Measurements from ENCODE around the gene ALOX12B.
"Not testable (repeated sequence)": the region's sequence is repeated elsewhere in the genome, so short reads cannot be mapped to it uniquely, and the experiment has no call there.

The ALOX12B gene

DNA sequence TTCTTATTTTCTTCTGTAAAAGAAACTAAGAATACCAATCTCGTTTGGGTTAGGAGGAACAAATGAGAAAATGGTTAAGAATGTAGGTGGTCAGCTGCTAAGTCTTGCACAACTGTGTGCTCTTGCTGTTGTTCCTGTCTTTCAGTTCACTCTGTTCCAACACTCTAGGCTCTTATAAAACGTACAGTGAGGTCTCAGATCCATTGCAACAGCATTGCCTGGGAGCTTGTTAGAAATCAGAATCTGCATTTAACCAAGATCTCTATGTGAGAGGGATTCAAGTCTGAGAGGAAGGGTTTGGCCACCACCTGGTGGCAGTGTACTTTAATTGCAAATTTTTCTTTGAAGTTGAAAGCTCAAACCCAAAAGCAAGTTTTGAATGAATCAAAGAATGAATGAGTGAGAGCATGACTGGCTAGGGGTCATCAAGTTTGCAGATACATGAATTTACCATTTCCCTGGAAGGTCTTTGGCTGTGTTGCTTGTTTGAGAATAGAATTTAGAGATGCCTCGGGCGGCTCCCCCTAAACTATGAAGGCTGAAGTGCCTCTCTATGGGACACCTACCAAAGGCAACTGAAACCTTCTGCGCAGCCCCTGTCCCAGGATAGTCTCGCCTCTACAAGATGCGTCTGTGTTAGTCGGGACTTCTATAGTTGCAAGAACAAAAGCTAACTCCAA, 46.1 kb downstream of the ALOX12B start:
- no peak for DNase-seq

DNA sequence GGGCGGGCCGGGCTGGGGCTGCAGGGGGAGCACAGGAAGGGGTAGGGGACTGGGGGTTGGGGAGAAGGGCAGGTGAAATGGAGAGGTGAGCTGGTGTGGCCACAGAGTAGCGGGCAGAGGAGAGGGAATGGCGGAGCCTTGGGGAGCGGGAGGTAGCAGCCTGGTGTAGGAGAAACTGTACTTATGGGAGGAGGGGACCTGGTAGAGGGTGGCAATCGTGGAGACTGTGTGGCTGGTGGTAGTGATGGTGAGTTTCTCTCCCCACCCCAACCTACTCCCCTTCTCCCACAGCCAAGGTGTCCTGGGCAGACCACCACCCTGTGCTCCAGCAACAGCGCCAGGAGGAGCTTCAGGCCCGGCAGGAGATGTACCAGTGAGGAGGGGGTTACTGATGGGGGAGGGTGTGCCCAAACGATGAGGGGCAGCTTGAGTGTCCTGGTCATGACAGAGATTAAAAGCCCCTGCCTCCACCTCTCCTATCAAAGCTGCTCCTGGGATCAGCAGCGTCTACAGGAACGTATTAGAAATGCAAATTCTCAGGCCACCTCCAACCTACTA, 47.8 kb downstream of the ALOX12B start:
- DNase-seq = no peak

DNA sequence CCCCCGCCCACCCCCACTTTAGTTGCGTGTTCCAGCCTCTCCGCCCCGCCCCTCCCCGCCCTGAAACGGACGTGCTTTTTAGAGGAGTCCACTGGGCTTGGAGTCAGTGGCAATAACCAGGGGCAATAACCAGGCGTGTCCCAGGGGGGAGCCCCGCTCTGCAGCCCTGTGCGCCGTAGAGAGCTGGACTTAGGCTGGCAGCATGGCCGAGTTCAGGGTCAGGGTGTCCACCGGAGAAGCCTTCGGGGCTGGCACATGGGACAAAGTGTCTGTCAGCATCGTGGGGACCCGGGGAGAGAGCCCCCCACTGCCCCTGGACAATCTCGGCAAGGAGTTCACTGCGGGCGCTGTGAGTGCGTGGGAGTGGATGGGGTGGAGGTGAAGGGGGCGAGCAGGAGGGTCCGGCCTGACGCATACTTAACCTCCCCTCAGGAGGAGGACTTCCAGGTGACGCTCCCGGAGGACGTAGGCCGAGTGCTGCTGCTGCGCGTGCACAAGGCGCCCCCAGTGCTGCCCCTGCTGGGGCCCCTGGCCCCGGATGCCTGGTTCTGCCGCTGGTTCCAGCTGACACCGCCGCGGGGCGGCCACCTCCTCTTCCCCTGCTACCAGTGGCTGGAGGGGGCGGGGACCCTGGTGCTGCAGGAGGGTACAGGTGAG, 48.4 kb downstream of the ALOX12B start, which contains the start of gene ALOX15B:
ALOX15B (plus strand) TSS at position 106 of the 657 bp plus-strand sequence; CDS start at position 203, 97 bp downstream.
- DNase-seq = no peak

DNA sequence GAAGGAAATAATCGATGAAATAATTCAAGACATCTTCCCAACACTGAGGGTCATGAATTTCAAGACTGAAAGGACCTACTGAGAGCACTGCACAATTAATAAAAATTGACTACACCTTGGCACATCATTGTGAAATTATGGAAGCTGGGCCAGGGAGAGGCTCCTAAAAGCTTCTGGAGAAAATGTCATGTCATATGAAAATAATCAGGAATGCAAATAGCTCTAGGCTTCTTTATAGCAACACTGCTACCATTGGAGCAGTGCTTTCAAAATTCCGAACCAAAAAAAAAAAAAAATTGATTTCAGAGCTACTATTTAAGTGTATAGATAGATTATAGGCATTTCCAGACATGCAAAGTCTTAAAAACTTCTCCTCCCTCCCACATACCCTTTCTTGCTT, 55.1 kb downstream of the ALOX12B start:
- DNase-seq = no peak

DNA sequence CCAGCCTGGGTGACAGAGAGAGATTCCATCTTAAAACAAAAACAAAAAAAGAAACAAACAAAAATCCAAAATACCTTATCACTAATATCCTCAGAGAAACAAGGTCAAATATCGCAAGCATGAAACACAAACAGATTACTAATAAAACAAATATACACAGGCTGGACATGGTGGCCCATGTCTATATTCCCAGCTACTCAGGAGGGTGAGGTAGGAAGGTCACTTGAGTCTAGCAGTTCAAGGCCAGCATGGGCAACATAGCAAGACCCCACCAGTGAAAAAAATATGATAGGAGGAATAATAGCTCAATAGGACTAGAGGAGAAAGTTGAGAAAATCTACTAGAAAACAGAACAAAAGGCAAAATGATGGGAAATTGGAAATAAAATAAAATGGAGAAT, 55.6 kb downstream of the ALOX12B start:
- no peak for DNase-seq

DNA sequence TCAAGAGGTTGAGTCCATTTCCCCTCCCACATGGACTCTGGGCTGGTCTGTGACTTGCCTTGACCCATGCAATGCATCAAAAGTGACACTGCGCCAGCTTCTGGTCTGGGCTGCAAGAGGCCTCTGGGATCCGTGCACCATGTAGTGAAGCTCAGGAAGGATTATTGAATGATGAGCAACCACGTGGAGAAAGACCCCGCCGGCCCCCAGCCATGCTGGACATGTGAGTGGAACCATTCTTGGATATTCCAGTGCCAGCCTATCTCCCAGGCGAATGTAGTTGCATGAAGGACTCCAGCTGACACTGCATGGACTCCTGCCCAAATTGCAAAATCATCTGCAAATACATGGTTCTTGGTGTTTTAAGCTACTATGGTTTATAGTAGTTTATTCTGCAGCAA, 56.3 kb downstream of the ALOX12B start:
- no peak for DNase-seq

DNA sequence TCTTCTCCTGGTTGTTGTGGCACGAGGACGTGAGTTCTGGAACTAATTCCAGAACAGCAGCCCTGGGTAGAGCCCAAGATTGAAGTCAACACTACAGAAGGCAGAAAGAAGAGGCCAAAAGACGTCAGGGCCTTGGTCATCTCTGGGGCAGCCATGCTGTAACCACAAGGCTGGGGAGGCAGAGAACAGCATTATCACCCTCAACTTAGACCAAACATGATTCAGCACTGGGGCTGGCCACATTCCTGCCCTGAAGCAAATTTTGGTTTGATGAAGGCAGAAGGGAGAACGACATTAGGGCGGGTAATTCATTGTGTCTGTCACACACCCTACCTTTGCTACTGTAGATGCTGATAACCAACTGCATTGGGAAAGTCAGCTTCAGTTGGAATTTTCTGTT, 58.4 kb downstream of the ALOX12B start:
- DNase-seq = no peak

DNA sequence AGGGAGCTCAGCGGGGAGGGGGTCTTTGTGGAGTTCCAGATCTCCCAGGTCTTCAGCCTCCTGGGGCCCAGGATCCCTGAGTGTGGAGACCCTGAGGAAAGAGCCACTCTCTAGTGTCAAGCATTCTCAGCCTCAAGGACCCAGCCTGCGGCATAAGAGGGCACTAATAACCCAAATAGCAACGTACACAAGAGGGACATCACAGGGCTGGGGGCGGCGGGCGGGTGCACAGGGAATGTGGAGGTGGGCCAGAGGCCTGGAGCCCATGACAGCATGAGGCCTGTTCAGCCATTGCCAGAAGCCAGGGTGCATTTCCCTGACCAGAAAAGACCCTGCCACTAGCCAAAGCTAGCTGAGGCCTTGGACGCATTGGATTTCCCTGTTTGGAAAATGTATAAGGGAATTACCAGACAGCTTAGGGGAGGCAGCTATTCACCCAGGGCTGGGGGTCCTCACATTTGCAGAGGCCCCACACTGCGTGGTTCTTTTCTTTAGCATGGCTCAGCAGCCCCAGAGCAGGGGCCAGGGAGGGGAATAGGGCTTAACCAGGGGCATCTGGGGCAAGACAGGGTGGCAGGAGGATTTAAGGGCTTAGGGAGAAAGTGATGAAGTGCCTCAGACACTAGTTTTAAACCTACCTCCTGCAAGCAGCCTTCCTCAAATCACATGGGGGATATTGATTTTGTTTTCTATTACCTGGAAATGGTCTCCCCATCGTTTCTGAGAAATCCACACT, 62.2 kb downstream of the ALOX12B start:
- no peak for DNase-seq

DNA sequence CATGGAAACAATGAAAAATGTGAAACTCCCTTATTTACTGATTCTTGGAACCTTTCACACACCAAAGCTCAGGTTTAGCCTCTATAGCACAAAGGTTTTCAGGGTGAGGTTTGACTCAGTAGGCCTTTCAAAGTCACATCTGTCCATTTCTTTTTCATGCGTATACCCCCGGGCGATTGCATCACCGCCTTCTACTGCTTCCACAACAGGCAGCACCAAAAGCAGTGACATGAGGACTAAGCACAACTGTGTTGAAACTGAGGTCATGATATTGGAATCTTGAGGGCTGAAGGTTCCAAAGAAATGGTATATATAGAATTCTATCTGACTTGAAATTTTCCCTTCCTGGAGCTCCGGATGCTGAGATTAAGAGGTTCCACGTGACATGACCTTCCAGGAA, 63.4 kb downstream of the ALOX12B start:
- DNase-seq = not testable (repeated sequence)

All from NCI-H2107 (cell line).